ENCODE data around the gene VAMP8.

Gene VAMP8

GRCh38 chr2:85582492-85582891, 5.1 kb downstream of the VAMP8 start:
- no peaks in the 10 kb centered on the region for H3K9me3 ChIP-seq (ENCODE audit: control insufficient read depth, low read length)
- no peak overlapping the region for H3K9ac ChIP-seq
- no peak overlapping the region for H3K4me2 ChIP-seq (ENCODE audit: low read length)
- no peaks in the 10 kb centered on the region for H3K27me3 ChIP-seq (ENCODE audit: control insufficient read depth, insufficient read depth, low read length)
- H3K79me2 ChIP-seq, result peaks cover 4% of the 10 kb centered on the region
- H3K27ac ChIP-seq, result no peak overlapping the region
- no peak overlapping the region for H3K4me3 ChIP-seq (ENCODE audit: low read depth, low read length)
- peaks cover 12% of the 10 kb centered on the region for H3K4me1 ChIP-seq
- no peaks in the 10 kb centered on the region for H3K36me3 ChIP-seq (ENCODE audit: control insufficient read depth, insufficient read depth, low read length)
- H2AFZ ChIP-seq, result no peak overlapping the region
- TF ChIP-seq, protein P1, sequence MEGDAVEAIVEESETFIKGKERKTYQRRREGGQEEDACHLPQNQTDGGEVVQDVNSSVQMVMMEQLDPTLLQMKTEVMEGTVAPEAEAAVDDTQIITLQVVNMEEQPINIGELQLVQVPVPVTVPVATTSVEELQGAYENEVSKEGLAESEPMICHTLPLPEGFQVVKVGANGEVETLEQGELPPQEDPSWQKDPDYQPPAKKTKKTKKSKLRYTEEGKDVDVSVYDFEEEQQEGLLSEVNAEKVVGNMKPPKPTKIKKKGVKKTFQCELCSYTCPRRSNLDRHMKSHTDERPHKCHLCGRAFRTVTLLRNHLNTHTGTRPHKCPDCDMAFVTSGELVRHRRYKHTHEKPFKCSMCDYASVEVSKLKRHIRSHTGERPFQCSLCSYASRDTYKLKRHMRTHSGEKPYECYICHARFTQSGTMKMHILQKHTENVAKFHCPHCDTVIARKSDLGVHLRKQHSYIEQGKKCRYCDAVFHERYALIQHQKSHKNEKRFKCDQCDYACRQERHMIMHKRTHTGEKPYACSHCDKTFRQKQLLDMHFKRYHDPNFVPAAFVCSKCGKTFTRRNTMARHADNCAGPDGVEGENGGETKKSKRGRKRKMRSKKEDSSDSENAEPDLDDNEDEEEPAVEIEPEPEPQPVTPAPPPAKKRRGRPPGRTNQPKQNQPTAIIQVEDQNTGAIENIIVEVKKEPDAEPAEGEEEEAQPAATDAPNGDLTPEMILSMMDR (IDR thresholded peaks at IDR 0.05), result no peak

- TF ChIP-seq, protein P1 (IDR thresholded peaks at IDR 0.05), result no peak
- H3K27ac ChIP-seq, result peak overlapping the region; percentile 64
- H3K79me2 ChIP-seq, result peaks cover 7% of the 10 kb centered on the region
- H3K9me3 ChIP-seq (ENCODE audit: control insufficient read depth, low read length), result no peaks in the 10 kb centered on the region
- H3K9ac ChIP-seq, result no peak overlapping the region
- no peaks in the 10 kb centered on the region for H3K27me3 ChIP-seq (ENCODE audit: control insufficient read depth, insufficient read depth, low read length)
- no peak overlapping the region for H2AFZ ChIP-seq
- peaks cover 9% of the 10 kb centered on the region for H3K4me1 ChIP-seq
- no peaks in the 10 kb centered on the region for H3K36me3 ChIP-seq (ENCODE audit: control insufficient read depth, insufficient read depth, low read length)
- H3K4me2 ChIP-seq (ENCODE audit: low read length), result peak overlapping the region; percentile 27
- peak overlapping the region; percentile 12 for H3K4me3 ChIP-seq (ENCODE audit: low read depth, low read length)
These were observed 6.4 kb downstream of the VAMP8 start for GRCh38 chr2:85583667-85584353.

DNA sequence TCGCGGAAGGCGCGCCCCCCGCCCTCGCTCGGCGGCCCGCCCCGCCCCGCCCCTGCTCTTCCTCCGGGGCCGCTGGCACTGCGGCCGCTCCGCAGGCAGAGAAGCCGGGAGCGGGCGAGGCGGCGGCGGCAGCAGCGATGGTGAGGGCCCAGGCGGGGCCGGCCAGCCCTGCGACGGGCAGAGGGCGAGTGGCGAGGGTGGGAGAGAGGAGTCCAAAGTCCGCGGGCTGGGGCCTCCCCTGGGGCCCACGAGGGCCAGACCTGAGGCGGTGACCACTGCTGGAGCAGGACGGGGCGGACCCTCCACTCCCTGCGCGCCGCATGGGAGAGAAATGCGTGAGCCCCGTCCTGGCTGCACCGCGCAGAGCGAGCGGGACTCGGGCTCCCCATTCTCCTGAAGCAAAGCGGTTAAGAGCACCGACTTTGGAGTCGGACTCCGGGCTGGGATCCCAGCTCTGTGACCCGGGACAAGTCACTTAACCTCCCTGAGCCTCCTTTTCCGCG, 7.0 kb downstream of the VAMP8 start, which contains the start of gene VAMP5:
Gene VAMP5, plus strand, starts transcription at position 78 of the 503 bp plus-strand sequence. Its CDS starts 60 bp downstream, at position 138.
- peak within 1 kb of the TSS; percentile 32 for H3K4me2 ChIP-seq (ENCODE audit: low read length)
- H3K27ac ChIP-seq, result peak within 1 kb of the TSS; percentile 65
- H2AFZ ChIP-seq, result peak within 1 kb of the TSS; percentile 39
- peak within 1 kb of the TSS; percentile 12 for H3K4me3 ChIP-seq (ENCODE audit: low read depth, low read length)
- H3K36me3 ChIP-seq (ENCODE audit: control insufficient read depth, insufficient read depth, low read length), result no peaks in the 10 kb centered on the region
- H3K9ac ChIP-seq, result no peak within 1 kb of the TSS
- peaks cover 11% of the 10 kb centered on the region for H3K79me2 ChIP-seq
- no peaks in the 10 kb centered on the region for H3K27me3 ChIP-seq (ENCODE audit: control insufficient read depth, insufficient read depth, low read length)
- no peaks in the 10 kb centered on the region for H3K9me3 ChIP-seq (ENCODE audit: control insufficient read depth, low read length)
- TF ChIP-seq, protein P1 (IDR thresholded peaks at IDR 0.05), result no peak
- H3K4me1 ChIP-seq, result peaks cover 7% of the 10 kb centered on the region

GRCh38 chr2:85584857-85585780, 7.7 kb downstream of the VAMP8 start:
- TF ChIP-seq, protein P1 (IDR thresholded peaks at IDR 0.05), result no peak
- H3K4me1 ChIP-seq, result peaks cover 7% of the 10 kb centered on the region

More at GRCh38 chr2:85584857-85585780, 7.7 kb downstream of the VAMP8 start:
- Histone ChIP-seq H3K9ac (no peak overlapping the region), H3K9me3 (ENCODE audit: control insufficient read depth, low read length) (no peaks in the 10 kb centered on the region), H3K36me3 (ENCODE audit: control insufficient read depth, insufficient read depth, low read length) (no peaks in the 10 kb centered on the region), H3K27me3 (ENCODE audit: control insufficient read depth, insufficient read depth, low read length) (no peaks in the 10 kb centered on the region), H3K79me2 (peaks cover 15% of the 10 kb centered on the region), H3K4me3 (ENCODE audit: low read depth, low read length) (peak overlapping the region; percentile 12), H3K4me2 (ENCODE audit: low read length) (peak overlapping the region; percentile 32), H3K27ac (peak overlapping the region; percentile 65), H2AFZ (peak overlapping the region; percentile 39)

Data from parathyroid adenoma (tissue), 2 donors.